Left ventricle myocardium inferior (tissue), 1 donor: ENCODE results near the gene ERC1. TPM values are rescaled to one million over a fixed set of nuclear protein-coding genes. Genes with fewer than 3 reads are reported as not detected.

Experiments
- DNase-seq: peaks from one replicate; pipeline ENCODE4 v3.0.0-alpha.2; 2020
- H3K27ac ChIP-seq: fragments of 200-600 bp; replicated peaks from 2 replicates; pipeline ENCODE4 v1.8.0; 2021
- H3K27me3 ChIP-seq: fragments of 200-600 bp; 2 replicates; pipeline ENCODE4 v1.8.0; 2021; ENCODE audit warnings: low read depth
- H3K36me3 ChIP-seq: fragments of 200-600 bp; 2 replicates; pipeline ENCODE4 v1.8.0; 2021
- H3K4me1 ChIP-seq: fragments of 200-600 bp; 2 replicates; pipeline ENCODE4 v1.8.0; 2021
- H3K4me3 ChIP-seq: fragments of 200-600 bp; 2 replicates; pipeline ENCODE4 v1.8.0; 2021; ENCODE audit warnings: mild to moderate bottlenecking, moderate library complexity
- H3K9me3 ChIP-seq: fragments of 200-600 bp; replicated peaks from 2 replicates; pipeline ENCODE4 v1.8.0; 2021
- intact Hi-C: fragments of 100-400 bp; cut with micrococcal nuclease; formaldehyde crosslinking; loops from one replicate; pipeline ENCODE4 v1.11.0; 2022
- total RNA-seq: library from RNA; stranded (reverse); fragmentation: NEBNext Ultra II Directional; extraction: Animal tissue kit (Norgen Biotek cat#: 25700); gene quantifications from one replicate; pipeline ENCODE4 v1.2.1, GENCODE V29; 2021
- TF ChIP-seq, protein P1 (sequence below): fragments of 200-600 bp; IDR thresholded peaks from 2 replicates; pipeline ENCODE4 v1.8.0; 2021; ENCODE audit warnings: antibody characterized with exemption, mild to moderate bottlenecking, borderline replicate concordance
- donor health status: DM: no; HTN: yes; CAD: no; lungs with severe emphysema.

ERC1 gene
- total RNA-seq, 1 donor from 2014 or later, result 50.8 TPM

DNA sequence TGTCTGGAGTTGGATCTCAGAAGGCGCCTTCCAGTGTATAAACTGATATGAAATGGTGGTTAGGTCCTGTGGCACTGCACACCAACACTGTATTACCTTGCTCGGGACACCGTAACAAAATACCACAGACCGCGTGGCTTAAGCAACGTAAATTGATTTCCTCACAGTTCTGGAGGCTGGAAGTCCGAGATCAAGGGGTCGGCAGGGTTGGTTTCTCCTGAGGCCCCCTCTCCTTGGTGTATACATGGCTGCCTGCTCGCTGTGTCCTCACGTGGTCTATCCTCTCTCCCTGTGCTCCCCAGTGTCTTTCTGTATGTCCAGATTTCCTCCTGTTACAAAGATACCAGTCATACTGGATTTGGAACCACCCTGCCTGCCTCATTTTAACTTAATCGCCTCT is 475.0 kb downstream of the ERC1 start:
- Histone ChIP-seq H3K4me3 (no peak overlapping the region), H3K27ac (no peak overlapping the region), H3K4me1 (peaks cover 33% of the 10 kb centered on the region), H3K36me3 (no peaks in the 10 kb centered on the region), H3K9me3 (no peaks in the 10 kb centered on the region), H3K27me3 (no peaks in the 10 kb centered on the region)
- no peak for DNase-seq
- TF ChIP-seq, protein P1, sequence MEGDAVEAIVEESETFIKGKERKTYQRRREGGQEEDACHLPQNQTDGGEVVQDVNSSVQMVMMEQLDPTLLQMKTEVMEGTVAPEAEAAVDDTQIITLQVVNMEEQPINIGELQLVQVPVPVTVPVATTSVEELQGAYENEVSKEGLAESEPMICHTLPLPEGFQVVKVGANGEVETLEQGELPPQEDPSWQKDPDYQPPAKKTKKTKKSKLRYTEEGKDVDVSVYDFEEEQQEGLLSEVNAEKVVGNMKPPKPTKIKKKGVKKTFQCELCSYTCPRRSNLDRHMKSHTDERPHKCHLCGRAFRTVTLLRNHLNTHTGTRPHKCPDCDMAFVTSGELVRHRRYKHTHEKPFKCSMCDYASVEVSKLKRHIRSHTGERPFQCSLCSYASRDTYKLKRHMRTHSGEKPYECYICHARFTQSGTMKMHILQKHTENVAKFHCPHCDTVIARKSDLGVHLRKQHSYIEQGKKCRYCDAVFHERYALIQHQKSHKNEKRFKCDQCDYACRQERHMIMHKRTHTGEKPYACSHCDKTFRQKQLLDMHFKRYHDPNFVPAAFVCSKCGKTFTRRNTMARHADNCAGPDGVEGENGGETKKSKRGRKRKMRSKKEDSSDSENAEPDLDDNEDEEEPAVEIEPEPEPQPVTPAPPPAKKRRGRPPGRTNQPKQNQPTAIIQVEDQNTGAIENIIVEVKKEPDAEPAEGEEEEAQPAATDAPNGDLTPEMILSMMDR, result no peak
- intact Hi-C loops, result no loop called here

DNA sequence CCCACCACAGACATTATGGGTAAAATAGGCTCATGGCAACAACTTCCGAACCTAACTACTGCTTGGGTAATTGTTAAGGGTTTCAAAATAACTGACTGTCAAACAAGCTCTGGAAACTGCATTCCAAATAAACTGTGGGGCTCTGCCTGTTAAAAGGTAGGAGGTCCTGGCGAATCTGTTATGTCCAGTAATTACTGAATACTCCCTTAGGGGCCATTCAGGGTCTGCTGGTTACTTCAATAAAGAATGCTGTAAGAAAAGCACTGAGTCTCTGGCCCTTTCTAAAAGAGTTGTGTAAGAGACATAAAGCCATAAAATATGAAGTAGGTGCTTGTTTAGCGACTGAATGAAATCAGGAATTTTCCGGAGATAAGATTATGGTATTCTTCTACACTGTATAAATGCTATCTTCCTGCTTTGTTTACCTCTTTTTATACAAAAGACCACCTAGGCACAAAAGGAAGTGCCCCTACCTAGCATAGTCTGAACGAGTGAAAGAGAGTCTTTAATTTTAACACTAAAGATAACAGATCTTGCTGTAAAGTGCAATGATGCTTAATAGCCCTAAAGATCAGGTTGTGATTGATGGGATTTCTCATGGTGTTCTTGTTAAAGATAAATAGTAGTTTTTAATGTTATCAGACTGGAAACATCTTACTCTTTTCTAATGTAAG is 475.6 kb downstream of the ERC1 start:
- H3K9me3 ChIP-seq, result no peaks in the 10 kb centered on the region
- H3K27me3 ChIP-seq, result no peaks in the 10 kb centered on the region
- TF ChIP-seq, protein P1, result no peak
- no peak for DNase-seq
- intact Hi-C loops, result no loop called here
- no peaks in the 10 kb centered on the region for H3K36me3 ChIP-seq
- H3K27ac ChIP-seq, result no peak overlapping the region
- H3K4me3 ChIP-seq, result no peak overlapping the region
- H3K4me1 ChIP-seq, result peaks cover 37% of the 10 kb centered on the region

DNA sequence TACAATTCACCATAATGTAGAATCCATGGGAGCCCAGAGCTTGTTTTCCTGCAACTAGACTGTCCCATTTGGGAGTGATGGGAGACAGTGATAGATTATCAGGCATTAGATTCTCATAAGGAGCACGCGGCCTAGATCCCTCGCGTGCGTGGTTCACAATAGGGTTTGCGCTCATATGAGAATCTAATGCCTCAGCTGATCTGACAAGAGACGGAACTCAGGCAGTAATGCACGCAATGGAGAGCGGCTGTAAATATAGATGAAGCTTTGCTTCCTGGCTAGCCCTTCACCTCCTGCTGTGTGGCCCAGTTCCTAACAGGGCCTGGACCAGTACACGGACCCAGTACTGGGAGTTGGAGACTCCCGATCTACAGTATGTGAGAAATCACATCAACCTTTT is 476.7 kb downstream of the ERC1 start:
- intact Hi-C loops, result no loop called here
- no peak for DNase-seq
- Histone ChIP-seq H3K27me3 (no peaks in the 10 kb centered on the region), H3K4me3 (no peak overlapping the region), H3K9me3 (no peaks in the 10 kb centered on the region), H3K36me3 (no peaks in the 10 kb centered on the region), H3K4me1 (peaks cover 47% of the 10 kb centered on the region), H3K27ac (no peak overlapping the region)
- TF ChIP-seq, protein P1, result no peak

DNA sequence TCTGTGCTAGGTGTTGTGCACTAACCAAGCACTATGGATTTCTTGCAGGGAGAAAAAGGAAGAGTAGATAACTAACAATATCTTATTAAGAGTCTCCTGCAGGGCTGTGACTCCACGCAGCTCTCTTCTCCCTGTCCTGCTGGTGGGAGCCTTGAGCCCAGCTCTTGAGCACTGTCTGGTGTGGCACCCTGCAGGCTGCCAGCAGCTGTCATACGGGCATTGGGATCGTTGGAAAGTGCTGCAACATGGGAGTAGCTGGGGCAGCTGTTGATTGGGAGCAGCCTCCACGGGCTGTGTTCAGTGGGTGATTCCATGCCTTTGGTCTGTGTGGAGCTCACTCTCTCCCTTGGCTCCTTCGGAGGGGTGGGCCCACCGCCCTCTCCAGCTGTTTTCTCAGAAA is 478.0 kb downstream of the ERC1 start:
- intact Hi-C loops, result no loop called here
- Histone ChIP-seq H3K9me3 (no peaks in the 10 kb centered on the region), H3K27me3 (no peaks in the 10 kb centered on the region), H3K4me1 (peaks cover 55% of the 10 kb centered on the region), H3K27ac (no peak overlapping the region), H3K4me3 (no peak overlapping the region), H3K36me3 (no peaks in the 10 kb centered on the region)
- DNase-seq, result no peak
- TF ChIP-seq, protein P1, result no peak

DNA sequence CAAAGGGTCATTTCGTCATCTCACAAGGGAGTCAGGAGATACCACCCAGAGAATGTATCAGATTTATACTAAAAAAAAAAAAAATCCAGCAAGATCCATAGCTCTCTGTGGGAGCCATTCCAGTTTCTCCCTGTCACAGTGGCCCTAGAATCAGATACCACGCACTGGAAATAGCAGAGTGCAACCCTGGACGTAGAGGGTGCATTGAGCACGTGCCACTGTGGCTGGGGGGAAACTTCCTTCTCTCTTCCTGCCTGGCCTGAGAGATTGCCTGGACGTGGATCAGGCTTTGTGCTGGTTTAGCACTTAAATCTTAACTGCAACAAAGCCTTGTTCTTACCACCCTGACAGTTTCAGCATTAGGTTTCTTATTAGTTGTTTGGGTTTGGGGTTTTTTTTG is 479.0 kb downstream of the ERC1 start:
- Histone ChIP-seq H3K27ac (no peak overlapping the region), H3K36me3 (no peaks in the 10 kb centered on the region), H3K4me3 (no peak overlapping the region), H3K4me1 (peaks cover 65% of the 10 kb centered on the region), H3K9me3 (no peaks in the 10 kb centered on the region), H3K27me3 (no peaks in the 10 kb centered on the region)
- intact Hi-C loops, result no loop called here
- TF ChIP-seq, protein P1, result no peak
- no peak for DNase-seq
